Measurements from ENCODE around the gene HPSE2. TPM values are rescaled to one million over a fixed set of nuclear protein-coding genes. Genes with fewer than 3 reads are reported as not detected.
"Not testable (repeated sequence)": the region's sequence is repeated elsewhere in the genome, so short reads cannot be mapped to it uniquely, and the experiment has no call there.

HPSE2 gene
- total RNA-seq, 1 donor from 2014 or later = not detected

DNA sequence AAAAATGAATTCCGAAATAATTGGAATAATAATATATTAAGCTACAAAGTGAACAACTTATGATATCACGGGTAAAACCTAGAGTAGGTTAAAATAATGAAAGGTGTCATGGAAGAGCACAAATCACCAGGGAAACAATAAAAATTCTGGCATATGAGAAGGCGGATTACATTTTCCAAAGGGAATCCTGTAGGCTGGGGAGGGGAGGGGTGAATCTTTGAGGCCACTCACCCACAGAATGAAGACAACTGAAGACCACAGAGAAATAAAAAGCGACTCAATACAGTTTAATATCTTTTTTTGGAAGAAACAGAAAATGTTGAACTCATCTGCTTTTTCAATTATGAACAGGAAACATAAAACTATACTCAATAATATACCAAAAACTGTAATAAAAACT, 659.6 kb downstream of the HPSE2 start:
- intact Hi-C loops (cut with micrococcal nuclease) = no loop called here

DNA sequence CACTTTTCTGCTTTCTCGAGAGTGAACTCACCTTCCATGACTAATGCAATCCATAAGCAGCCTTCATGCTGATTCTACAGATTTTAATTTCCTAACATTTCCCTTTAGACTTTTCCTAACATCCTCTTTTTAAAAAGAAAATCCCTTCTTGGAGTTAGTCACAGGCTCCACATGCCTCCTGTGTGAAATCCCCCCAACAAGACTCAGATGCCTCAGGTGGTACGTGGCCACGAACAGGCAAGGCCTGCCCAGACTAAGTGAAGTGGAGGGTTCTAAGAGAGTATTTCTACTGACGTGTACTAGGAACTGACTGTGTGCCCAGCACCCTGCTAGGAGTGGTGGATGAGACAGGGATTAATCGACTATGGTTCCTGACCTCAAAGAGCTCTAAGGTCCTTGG, 663.1 kb downstream of the HPSE2 start:
- intact Hi-C loops (cut with micrococcal nuclease) = no loop called here

DNA sequence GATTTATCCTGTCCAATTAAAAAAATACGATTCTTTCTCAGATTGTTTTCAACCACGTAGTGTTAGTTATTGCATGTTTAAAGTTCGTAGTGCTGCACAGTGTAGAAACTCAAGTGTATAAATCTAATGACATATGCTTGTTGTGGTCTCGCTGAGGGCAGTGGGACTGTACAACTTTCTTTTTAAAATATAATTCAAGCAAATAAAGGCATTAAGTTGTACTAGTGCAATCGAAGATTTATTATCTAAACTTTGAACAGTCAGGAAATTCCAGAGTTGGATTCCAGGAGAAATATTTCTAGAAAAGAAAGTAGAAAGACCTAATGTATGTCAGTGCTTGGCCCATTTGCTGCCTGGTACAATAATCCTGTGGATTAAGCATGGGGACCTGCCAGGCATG, 664.8 kb downstream of the HPSE2 start:
- intact Hi-C loops (cut with micrococcal nuclease) = no loop called here

DNA sequence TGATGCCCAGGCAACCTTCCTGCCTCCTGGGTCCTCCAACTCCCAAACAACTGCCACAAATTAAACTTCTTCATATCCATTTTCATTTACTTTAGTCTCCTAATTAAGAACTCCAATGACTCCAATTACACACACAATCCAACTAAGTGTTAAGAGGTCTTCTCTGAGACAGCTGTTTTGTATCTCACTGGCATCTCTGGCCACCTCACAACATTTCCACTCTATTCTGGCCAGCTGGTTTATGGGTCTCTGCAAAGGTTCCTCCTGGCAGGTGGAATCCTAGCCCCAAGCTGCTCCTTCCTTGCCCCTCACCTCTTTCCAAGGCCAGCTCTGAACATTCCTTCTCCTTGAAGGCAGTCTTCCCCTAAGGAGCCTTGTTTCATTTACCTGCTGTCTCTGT, 665.8 kb downstream of the HPSE2 start:
- intact Hi-C loops (cut with micrococcal nuclease) = no loop called here

DNA sequence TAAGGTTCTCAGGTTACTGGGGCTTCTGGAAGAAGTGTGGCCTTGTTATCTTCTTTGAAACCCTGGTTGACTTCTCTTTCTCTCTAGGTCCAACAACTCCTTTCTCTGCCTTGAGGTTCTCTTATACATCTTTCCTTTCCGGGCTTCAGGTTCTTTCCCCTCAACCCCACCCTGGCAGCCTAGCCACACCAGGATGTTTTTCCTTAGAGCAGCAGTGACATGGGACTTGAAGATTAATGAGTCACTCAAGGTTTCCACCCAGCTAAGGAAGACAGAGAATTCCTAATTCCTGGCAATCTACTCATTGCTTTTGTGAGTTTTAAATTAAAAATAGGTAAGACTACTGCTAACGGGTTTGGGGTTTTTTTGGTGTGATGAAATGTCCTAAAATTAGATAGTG, 667.1 kb downstream of the HPSE2 start:
- intact Hi-C loops (cut with micrococcal nuclease) = no loop called here

DNA sequence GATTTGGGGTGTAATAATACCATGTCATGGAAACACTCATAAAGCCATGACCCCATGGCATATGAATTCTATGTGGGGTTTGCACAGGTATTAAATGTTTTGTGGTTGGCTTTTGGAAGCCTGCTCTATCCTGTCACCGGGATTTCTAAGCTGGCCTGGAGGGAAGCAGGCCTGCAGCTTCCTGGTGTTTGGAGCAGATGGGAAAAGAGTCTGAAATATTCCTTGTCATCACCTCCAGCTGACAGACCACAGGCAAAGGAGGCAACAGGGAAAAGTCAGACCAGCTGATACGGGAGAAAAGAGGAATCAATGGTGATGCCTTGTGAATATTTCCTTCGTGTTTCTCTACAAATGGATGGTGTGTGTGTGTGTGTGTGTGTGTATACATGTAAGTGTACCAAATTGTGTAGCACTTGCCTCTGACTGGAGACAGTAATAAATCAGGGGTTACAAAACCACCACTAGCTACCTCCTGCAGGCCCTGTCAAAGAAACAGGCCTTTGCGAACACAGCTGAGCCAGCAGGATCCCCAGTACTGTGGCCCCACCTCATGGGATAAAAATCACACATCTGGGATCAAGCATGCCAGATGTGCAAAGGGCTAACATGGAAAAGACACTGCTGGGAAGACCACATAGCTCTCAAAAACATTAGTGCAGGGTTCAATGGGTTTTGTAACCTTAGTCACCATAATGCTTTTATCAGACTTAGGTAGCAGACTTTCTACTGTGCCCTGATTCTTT, 668.1 kb downstream of the HPSE2 start:
- intact Hi-C loops (cut with micrococcal nuclease) = no loop called here

DNA sequence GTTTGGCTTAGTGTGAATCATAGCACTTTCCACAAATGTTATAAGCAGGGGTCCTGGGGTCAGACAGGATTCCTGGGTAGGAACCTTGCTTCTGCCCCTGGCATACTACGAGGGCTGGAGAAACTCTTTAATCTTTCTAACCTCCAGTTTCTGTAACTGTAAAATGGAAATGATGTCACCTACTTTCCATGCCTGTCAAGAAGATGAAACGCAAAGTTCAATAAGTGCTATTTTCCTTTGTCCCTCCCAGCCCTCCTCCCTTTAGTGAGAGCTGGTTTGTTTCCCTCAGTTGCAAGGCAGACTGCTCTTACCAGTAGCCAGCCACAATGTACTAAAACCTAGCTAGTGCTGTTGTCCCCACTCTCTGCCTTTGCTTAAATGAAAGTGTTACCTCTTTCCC, 671.8 kb downstream of the HPSE2 start:
- intact Hi-C loops (cut with micrococcal nuclease) = no loop called here

DNA sequence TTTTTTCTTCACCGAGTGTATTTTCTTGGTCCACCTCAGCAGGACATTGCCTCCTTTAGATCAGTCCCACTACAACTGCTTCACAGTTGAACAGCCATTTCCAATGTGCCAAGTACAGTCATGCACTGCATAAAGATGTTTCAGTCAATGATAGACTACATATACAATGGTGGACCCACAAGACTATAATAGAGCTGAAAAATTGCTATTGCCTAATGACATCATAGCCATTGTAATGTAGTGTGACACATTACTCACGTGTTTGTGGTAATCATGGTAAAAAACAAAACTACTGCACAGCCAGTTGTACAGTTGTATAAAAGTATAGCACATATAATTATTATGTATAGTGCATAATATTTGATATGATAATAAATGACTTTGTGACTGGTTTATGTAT, 675.1 kb downstream of the HPSE2 start:
- intact Hi-C loops (cut with micrococcal nuclease) = no loop called here

DNA sequence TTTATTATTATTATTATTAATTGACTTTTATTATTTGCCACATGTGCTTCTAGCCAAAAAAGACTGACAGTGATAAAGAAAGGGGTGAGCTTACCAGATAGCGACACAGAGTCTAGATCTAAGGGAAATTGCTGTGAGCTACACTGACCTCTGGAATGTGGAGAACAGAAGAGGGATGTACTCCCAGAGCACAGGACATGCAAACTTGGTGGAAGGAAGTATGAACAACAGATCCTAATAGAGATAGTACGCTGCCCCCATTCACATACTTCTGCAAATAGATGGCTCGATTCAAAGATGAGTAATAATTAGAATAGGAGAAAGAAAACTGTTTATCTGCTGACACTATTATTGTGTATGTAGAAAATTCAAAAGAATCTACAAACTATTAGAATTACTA, 679.6 kb downstream of the HPSE2 start:
- intact Hi-C loops (cut with micrococcal nuclease) = no loop called here

DNA sequence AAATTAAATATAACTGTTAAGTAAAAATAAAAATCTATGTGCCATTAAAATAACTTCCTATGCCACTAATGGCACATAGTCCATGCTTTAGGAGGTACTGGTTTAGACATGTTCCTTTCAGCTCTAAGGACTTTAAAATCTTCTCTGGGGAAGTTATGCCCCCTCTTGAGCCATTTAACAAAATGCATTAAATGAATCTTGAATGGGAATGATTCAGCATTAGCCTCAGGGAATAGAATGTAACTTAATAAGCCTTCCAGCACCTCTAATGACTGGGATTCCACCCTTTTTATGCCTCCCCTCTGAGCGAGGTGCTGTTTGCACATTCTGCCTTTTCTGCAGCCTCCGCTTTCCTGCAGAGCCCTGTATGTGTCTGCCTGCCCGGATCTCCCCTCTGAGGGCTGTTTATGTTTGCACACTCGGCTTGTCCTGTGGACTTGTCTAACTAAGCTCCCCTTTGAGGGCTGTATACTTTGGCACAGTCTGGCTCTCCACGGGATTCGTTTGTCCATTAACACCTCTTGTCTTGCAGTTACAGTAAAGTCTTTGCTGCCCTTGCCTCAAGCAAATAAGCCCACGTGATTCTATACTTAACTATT, 680.5 kb downstream of the HPSE2 start:
- intact Hi-C loops (cut with micrococcal nuclease) = no loop called here

DNA sequence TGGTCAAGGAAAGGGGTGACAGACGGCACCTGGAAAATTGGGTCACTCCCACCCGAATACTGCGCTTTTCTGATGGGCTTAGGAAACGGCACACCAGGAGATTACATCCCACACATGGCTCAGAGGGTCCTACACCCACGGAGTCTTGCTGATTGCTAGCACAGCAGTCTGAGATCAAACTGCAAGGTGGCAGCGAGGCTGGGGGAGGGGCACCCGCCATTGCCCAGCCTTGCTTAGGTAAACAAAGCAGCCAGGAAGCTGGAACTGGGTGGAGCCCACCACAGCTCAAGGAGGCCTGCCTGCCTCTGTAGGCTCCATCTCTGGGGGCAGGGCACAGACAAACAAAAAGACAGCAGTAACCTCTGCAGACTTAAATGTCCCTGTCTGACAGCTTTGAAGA, 694.1 kb downstream of the HPSE2 start:
- intact Hi-C loops (cut with micrococcal nuclease) = not testable (repeated sequence)

DNA sequence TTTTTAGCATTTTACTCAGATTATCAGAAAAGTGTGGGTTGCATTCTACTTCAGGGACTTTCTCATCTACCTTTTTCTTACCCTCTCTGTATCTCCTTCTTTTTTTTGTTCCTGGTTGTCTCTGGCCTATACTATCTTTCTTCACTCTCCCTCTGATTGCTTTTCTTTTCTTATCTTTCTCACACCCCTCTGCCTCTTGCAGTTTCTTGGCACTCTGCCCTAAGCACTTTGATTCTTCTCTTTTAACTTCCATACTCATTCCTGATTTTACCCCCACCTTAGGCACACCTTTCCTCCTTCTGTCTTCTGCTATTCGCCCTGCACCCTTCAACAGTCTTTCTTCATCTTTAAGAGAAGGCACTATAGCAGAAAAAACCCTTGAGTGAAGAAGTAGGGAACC, 696.1 kb downstream of the HPSE2 start:
- intact Hi-C loops (cut with micrococcal nuclease) = no loop called here

DNA sequence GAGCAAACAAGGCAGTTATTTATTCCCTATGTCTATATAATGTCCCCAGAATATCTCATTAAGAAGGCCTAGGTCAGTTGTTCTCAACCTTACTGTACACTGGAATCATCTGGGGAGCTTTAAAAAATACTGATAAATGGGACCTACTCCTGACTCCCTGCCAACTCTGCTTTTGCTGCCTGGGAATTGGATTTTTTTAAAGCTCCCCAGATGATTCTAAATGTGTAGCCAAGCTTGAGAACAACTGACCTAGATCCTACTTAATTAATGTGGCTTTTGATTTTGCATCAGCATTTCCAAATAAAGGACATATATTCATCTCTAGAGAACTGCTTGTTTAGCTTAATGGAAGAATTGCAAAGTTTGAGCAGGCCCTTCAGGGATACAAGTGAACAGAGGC, 697.2 kb downstream of the HPSE2 start:
- intact Hi-C loops (cut with micrococcal nuclease) = no loop called here

DNA sequence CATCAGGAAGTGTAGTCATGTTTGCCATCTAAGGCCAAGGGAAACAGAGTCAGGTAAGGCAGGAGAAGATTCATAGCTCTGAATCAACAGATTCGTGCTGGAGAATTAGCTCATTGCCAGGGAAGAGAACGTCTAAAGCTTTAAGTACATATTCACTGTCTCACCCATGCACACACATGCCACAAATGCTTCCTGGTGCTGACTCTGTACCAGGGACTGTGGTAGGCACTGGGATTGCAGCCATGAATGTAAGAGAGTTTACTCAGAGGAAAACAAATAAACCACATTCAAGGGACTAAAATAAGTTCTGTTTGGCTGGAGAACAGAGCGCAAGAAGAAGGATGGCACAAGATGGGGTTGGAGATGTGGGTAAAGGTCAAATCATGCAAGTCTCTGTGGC, 699.1 kb downstream of the HPSE2 start:
- intact Hi-C loops (cut with micrococcal nuclease) = no loop called here

DNA sequence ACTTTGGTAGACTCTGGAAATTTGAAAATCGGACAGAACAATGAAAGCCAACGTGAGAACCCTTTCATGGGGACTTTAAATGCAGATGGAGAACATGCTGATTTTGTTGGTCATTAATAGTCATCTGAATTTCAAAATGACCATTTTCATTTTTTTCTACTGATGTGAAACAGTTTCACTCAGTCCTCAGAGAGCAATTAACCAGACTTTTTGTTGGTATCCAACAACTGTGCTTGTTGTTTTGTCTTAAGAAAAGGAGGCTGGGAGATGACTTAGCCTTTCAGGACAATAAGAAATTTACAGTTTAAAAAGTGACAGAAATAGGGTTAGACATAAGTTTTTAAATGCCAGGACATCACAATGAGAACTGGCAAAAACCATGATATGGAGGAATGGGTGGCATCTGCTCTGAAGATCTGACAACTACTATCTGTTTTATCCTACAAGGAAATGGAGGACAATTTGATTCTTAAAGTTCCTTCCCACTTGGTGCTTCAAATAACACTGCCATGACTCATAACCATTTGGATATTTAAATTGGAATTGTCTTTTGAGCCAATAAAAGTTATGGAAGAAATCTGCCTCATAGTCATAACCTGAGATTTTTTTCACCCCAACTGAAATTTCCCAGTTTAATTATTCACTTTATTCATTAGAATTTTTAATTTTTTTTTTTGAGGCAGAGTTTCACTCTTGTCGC, 701.8 kb downstream of the HPSE2 start:
- intact Hi-C loops (cut with micrococcal nuclease) = no loop called here

DNA sequence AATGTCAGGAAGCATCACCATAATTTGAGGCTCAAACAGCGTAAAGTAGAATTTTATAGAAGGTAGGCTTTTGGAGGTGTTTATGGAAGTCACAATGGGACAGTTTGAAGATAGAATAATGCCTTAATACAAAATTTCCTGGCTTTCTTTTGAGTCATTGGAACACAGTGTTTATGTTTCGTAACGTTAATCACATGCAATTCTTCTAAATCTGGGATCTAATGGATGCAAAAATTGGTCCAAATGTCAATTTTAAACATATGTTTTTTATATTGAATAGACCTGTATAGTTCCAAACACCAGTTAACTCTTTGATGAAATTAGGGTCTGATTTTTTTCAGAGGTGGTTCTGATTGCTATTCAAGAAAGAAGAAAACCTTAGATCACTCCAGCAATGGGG, 702.4 kb downstream of the HPSE2 start:
- intact Hi-C loops (cut with micrococcal nuclease) = no loop called here

DNA sequence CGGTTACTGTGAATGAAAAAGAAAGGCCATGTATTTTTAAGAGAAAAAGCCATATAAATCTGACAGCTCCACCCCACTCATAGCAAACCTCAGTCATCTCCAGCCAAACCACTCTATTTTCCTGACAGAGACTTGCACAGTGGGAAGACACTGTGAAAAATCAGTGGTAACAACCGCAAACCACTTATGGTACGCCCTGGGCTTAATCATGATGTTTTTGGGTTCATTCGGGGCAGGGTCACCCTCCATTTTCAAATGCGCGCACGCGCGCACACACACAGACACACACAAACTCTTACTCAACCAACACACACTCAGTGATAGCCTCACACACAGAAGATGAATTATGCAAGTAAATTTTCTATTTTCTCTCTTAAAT, 706.9 kb downstream of the HPSE2 start:
- intact Hi-C loops (cut with micrococcal nuclease) = no loop called here

DNA sequence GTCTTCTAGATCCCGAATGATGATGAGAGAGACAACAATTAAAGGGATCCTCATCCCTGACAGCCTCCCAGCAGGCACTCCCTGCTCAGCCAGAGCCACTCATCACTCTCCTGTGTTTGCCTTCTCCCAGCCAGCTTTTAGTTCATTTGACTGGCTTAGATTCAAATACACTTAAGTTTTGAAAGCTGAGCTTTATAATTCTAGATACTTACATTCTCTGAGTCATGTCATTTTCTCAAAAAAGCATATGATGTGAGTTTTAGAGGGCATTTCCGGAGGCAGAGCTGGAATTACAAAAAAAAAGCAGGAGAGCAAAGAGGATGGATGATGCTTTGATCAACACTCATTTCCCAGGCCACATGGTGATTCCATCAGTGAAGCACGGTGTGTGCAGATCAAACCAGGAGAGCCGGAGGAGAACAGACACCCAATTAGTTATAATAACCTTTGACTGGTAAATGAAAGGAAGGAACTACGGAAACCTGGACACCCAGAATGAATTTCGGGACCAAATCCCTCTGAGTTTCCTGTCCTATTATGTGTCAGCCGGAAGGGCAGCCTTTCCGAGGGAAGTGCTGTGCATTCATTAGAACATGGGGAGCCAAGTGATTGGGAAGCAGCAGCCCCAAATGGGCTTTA, 707.4 kb downstream of the HPSE2 start:
- intact Hi-C loops (cut with micrococcal nuclease) = no loop called here

DNA sequence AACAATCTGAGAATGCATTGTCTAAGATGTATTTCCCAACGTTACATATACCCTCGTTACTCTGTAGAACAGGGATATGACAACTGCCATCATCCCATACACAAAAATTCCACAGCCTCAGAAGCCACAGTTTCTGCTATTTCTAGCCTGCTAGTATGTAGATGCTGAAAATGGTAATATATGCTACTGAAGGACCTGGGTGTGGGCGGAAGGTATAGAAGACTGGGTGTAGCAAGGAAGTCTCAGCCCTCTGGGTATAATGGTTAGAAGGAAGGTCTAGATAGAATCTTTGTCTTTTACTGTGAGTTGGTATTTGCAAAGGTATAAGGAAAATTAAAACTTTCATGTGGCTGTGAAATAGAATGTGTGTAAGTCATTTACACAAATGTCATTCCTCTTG, 709.7 kb downstream of the HPSE2 start:
- intact Hi-C loops (cut with micrococcal nuclease) = no loop called here

DNA sequence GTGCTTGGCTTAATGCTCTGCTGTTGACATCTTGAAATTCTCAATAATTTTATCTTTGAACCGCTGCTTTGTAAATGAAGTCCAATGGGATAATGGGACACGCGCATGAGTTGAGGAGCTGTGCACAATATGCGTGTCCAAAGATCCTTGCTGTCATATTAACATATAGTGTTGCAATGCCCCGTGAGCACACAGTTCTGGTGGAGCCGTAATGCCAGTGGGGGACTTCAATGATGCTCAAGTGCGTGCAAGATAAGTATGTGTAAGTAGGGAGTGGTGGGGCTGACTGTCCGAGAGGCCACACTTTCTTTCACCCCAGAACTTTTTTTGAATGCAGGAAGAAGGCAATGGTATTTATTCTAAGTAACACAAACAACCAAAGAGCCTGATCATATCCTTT, 711.5 kb downstream of the HPSE2 start:
- intact Hi-C loops (cut with micrococcal nuclease) = no loop called here

DNA sequence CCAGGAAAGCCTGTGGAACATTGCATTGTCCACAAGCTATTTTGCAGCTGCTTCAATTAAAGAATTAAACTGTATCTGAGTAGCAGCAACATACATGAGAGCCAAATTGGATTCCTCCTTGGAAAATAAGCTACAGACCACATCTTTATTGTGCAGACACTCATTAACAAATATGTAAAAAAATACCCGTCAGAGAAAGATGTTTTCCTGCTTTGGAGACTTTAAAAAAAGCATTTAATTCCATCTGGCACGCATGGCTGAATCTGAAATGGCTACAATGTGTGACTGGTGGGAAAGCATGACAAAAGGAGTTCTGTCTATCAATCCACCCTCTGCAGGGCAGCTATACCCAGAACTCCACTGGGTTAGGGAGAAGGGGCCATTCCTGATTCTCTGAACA, 715.8 kb downstream of the HPSE2 start:
- intact Hi-C loops (cut with micrococcal nuclease) = no loop called here

DNA sequence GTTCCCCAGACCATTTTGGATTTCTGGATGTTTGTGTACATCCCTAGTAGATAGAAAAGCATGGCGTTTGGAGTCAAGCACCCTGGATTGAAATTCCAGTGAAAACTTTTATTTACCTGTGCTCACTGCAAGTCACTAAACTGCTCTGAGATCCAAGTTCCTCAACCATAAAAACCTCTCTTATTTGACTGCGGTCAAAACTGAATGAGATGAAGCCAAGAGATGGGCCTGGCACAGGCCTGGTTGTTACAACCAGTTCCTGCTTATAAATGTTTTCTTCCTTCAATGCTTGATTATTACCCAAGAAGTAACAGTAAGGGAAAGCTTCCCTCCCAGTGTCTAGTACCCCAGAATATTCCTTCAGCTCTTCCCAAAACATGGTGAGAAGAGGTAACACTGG, 718.0 kb downstream of the HPSE2 start:
- intact Hi-C loops (cut with micrococcal nuclease) = no loop called here

All from T-helper 2 cell treated with Interferon-gamma antibody and Interleukin-4, amounts not matched to agents 100 ng/mL and 5 ng/mL, for 36 hours (primary cell).